Fibroblast of villous mesenchyme (primary cell): ENCODE measurements around the gene GLT1D1. TPM values are rescaled to one million over a fixed set of nuclear protein-coding genes. Genes with fewer than 3 reads are reported as not detected.
"Not testable (repeated sequence)": the region's sequence is repeated elsewhere in the genome, so short reads cannot be mapped to it uniquely, and the experiment has no call there.

Experiments used
- DNase-seq: peaks from one replicate; pipeline ENCODE4 v3.0.0-alpha.2; 2010; ENCODE audit warnings: low read depth
- H3K4me3 ChIP-seq: 2 replicates; pipeline ENCODE4 v1.5.1; 2011; ENCODE audit warnings: low read depth, mild to moderate bottlenecking, low read length
- total RNA-seq: library from RNA; depleted of rRNA; stranded (reverse); fragments of >200 nt; gene quantifications from 2 replicates; pipeline ENCODE4 v1.2.3, GENCODE V29; 2012
- TF ChIP-seq, protein P1 (sequence below): IDR thresholded peaks from 2 replicates; pipeline ENCODE4 v1.5.1; 2012; ENCODE audit warnings: low read depth, mild to moderate bottlenecking, low read length; ENCODE audit not compliant: insufficient read depth

Gene GLT1D1
- total RNA-seq, 1 donor: under 0.01 TPM

DNA sequence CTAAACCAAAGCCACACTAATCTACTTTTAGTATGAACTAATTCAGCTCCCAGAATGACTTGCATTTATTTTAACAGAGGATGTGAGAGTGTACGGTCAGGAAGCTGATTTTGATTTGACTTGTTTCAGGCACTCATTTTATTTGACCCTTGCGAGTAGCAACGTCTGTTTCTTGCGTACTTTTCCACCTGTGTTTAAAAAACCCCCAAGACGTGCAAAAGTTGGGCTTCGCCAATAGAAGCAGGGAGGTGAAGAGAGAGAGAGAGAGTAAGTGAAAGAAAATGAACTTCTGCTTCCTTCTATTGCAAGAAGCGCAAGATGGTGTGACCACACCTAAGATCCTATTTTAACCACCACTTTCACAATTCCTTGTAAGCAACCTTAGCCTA is 22.8 kb upstream of the GLT1D1 start:
- no peak for DNase-seq
- H3K4me3 ChIP-seq: no peak overlapping the region
- TF ChIP-seq, protein P1, sequence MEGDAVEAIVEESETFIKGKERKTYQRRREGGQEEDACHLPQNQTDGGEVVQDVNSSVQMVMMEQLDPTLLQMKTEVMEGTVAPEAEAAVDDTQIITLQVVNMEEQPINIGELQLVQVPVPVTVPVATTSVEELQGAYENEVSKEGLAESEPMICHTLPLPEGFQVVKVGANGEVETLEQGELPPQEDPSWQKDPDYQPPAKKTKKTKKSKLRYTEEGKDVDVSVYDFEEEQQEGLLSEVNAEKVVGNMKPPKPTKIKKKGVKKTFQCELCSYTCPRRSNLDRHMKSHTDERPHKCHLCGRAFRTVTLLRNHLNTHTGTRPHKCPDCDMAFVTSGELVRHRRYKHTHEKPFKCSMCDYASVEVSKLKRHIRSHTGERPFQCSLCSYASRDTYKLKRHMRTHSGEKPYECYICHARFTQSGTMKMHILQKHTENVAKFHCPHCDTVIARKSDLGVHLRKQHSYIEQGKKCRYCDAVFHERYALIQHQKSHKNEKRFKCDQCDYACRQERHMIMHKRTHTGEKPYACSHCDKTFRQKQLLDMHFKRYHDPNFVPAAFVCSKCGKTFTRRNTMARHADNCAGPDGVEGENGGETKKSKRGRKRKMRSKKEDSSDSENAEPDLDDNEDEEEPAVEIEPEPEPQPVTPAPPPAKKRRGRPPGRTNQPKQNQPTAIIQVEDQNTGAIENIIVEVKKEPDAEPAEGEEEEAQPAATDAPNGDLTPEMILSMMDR: no peak

DNA sequence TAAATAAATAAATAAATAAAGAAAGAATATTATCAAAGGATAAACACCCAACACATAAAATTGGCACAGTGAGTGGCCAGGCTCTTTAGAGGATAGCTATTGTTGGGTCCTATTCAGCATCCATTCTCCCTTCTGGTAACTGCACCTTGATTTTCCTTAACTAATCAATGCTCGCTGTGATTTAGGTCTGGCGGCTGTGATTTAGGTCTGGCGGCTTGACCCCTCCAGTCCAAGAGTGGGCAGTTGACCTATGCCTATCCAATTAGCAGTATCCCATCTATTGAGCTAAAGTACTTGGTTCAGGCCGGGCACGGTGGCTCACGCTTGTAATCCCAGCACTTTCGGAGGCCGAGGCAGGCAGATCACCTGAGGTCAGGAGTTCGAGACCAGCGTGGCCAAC is 19.9 kb upstream of the GLT1D1 start:
- TF ChIP-seq, protein P1: no peak

DNA sequence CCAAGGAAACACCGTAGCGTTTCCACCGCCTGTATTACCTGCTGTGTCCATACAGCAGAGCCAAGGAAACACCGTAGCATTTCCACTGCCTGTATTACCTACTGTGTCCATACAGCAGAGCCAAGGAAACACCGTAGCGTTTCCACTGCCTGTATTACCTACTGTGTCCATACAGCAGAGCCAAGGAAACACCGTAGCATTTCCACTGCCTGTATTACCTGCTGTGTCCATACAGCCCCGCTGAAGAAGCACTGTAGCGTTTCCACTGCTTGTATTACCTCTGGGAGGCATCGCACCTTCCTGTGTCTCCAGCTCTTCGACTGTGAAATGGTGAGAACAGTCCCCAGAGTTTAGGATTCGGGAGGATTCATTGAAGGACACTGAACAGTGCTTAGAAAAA is 13.4 kb upstream of the GLT1D1 start:
- H3K4me3 ChIP-seq, DNase-seq: not testable (repeated sequence)

More for the DNA sequence above, 19.9 kb upstream of the GLT1D1 start:
- DNase-seq: no peak
- no peak overlapping the region for H3K4me3 ChIP-seq

DNA sequence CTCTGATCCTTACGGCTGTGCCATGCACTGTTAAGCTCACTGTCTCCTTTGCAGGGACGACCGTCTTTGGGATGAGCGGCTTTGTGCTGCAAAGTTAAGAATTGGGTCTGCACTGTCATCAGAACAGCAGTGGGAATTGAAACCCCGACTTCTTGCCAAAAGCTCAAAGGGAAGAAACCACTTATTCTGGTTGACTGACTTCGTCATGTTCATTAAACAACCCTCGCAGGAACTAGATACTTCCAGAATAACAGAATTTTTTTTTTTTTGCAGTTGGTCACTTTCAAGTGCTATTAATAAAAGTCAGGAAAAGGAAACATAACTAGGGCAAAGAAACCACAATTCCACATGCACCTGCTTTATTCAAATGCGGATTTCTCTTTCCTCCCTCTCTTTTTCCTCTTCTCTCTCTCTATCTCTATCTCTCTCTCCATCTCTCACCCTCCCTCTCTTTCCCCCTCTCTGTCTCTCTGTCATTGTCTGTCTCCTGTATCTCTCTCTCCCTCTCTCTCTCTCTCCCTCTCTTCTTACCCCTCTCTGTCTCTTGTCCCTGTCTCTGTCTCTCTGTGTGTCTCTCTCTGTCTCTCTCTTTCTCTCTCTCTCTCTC is 12.3 kb upstream of the GLT1D1 start:
- H3K4me3 ChIP-seq: no peak overlapping the region
- TF ChIP-seq, protein P1: no peak
- DNase-seq: no peak

DNA sequence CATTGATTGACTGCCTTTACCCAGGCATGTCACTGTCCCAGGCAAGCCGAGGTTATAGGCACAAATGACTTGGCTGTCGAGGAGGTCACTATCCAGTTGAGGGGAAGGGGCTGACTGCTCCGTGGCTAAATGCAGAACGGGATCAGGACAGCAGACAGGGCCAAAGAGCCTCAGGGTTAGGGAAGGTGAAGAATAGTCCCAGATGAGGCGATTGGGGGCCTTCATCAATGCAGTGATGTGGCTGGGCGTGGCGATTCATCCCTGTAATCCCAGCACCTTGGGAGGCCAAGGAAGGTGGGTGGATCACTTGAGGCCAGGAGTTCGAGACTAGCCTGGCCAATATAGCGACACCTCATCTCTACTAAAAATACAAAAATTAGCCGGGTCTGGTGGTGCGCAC is 10.7 kb upstream of the GLT1D1 start:
- no peak for DNase-seq
- TF ChIP-seq, protein P1: no peak
- H3K4me3 ChIP-seq: no peak overlapping the region

DNA sequence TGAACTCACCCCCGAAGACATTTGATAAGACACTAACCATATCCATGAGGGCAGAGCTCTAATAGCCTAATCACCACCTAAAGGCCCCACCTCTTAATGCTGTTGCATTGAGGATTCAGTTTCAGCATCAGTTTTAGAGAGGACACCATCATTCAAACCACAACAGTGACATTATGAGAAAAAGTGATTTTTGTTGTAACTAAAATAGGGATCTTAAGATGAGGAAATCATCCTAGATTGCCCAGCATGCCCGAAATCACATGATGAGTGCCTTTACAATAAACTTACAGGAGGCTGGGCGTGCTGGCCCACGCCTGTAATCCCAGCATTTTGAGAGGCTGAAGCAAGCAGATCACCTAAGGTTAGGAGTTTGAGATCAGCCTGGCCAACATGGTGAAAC is 9.7 kb upstream of the GLT1D1 start:
- TF ChIP-seq, protein P1: no peak
- no peak for DNase-seq
- no peak overlapping the region for H3K4me3 ChIP-seq

DNA sequence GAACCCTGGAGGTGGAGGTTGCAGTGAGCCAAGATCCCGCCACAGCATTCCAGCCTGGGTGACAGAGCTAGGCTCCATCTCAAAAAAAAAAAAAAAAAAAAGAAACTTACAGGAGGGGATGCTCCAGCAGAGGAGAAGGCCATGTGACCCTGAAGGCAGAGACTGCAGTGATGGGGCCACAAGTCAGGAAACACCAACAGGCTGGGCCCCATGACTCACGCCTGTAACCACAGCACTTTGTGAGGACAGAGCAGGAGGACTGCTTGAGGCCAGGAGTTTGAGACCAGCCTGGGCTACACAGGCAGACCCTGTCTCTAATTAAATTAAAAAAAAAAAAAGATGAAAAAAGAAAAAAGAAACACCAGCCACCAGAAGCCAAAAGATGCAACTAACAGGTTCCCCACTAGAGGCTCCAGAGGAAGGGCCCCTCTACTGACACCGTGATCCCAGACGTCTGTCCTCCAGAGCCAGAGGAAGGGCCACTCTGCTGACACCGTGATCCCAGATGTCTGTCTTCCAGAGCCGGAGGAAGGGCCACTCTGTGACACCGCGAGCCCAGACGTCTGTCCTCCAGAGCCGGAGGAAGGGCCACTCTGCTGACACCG is 9.1 kb upstream of the GLT1D1 start:
- TF ChIP-seq, protein P1: no peak
- DNase-seq: no peak
- no peak overlapping the region for H3K4me3 ChIP-seq

DNA sequence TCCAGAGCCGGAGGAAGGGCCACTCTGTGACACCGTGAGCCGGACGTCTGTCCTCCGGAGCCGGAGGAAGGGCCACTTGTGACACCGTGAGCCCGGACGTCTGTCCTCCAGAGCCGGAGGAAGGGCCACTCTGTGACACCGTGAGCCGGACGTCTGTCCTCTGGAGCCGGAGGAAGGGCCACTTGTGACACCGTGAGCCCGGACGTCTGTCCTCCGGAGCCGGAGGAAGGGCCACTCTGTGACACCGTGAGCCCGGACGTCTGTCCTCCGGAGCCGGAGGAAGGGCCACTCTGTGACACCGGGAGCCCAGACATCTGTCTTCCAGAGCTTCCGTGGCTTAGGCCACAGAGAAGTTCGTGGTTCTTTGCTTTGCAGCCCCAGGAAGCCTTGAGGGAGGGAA is 6.6 kb upstream of the GLT1D1 start:
- DNase-seq: not testable (repeated sequence)

More for the DNA sequence above, 6.6 kb upstream of the GLT1D1 start:
- H3K4me3 ChIP-seq: not testable (repeated sequence)
